Naive B cell (primary cell): ENCODE results near the gene DNAJC12. TPM values are rescaled to one million over a fixed set of nuclear protein-coding genes. Genes with fewer than 3 reads are reported as not detected.
A peak's percentile ranks its signal among the peaks of the same experiment; 100 is the strongest.

Experiments used
- ATAC-seq, 2 donors: fragments of 150-1000 bp; cut with Tn5 transposase; 2 replicates each; pipeline ENCODE4 v1.10.0; 2021; ENCODE audit warnings: low read depth in 2 of 2, mild to moderate bottlenecking in 2 of 2, moderate library complexity in 2 of 2
- DNase-seq: peaks from one replicate; pipeline ENCODE4 v3.0.0; 2022
- H3K27ac Mint-ChIP-seq, 6 donors: one replicate each; pipeline ENCODE4 v1.8.0; 2020 to 2022; ENCODE audit warnings: mild to moderate bottlenecking in 6 of 6, mixed read lengths in 6 of 6, moderate library complexity in 5 of 6, inconsistent platforms in 2 of 6
- H3K27me3 Mint-ChIP-seq, 3 donors: one replicate each; pipeline ENCODE4 v1.8.0; 2021 to 2022; ENCODE audit warnings: mixed read lengths in 3 of 3, mild to moderate bottlenecking in 1 of 3
- H3K36me3 Mint-ChIP-seq, 2 donors: one replicate each; pipeline ENCODE4 v1.8.0; 2020 to 2022; ENCODE audit warnings: mixed read lengths in 2 of 2, inconsistent platforms in 1 of 2, mild to moderate bottlenecking in 1 of 2
- H3K4me1 Mint-ChIP-seq, 3 donors: one replicate each; pipeline ENCODE4 v1.8.0; 2020 to 2022; ENCODE audit warnings: mixed read lengths in 3 of 3, inconsistent platforms in 1 of 3, mild to moderate bottlenecking in 1 of 3, moderate library complexity in 1 of 3
- H3K4me3 Mint-ChIP-seq, 8 donors: one replicate each; pipeline ENCODE4 v1.8.0; 2020 to 2022; ENCODE audit warnings: mild to moderate bottlenecking in 8 of 8, mixed read lengths in 8 of 8, moderate library complexity in 8 of 8, inconsistent platforms in 2 of 8
- H3K9me3 Mint-ChIP-seq, 7 donors: one replicate each; pipeline ENCODE4 v1.8.0; 2020 to 2022; ENCODE audit warnings: mixed read lengths in 7 of 7, mild to moderate bottlenecking in 5 of 7, inconsistent platforms in 2 of 7, moderate library complexity in 1 of 7
- polyA plus RNA-seq, 6 donors: library from polyadenylated mRNA; unstranded; fragments of 300-500 nt; fragmentation: Illumina TruSeq; gene quantifications; one replicate each; pipeline ENCODE4 v1.2.3, GENCODE V29; 2021; ENCODE audit warnings: low read depth in 6 of 6

DNAJC12 gene
- polyA plus RNA-seq, 6 donors from 2014 or later: 0.70 TPM; not detected in 5

DNA sequence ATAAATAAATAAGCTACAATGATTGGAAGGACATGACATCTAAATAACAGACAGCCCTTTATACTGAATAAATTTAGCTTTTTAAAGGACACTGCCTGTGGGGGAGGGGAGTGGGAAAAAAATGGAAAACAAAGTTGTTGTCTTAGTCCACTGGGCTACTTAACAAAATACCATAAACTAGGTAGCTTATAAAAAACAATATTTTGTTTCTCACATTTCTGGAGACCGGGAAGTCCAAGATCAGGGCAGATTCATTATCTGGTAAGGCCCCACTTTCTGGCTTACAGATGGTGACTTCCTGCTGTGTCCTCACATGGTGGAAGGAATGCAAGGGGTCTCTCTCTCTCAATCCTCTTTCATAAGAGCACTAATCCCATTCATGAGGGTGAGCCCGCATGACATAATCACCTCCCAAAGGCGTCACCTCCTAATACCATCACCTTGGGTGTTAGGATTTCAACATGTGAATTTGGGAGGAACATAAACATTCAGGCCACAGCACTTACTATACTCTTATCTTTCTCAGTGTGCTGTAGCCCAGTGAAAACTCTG is 43.0 kb downstream of the DNAJC12 start:
- H3K36me3 Mint-ChIP-seq: peaks cover 0 to 4% of the 10 kb centered on the region in 2 donors
- H3K4me3 Mint-ChIP-seq: no peak overlapping the region
- no peak for DNase-seq
- no peak for ATAC-seq
- no peak overlapping the region for H3K27ac Mint-ChIP-seq
- no peaks in the 10 kb centered on the region for H3K27me3 Mint-ChIP-seq
- no peaks in the 10 kb centered on the region for H3K9me3 Mint-ChIP-seq
- no peaks in the 10 kb centered on the region for H3K4me1 Mint-ChIP-seq

DNA sequence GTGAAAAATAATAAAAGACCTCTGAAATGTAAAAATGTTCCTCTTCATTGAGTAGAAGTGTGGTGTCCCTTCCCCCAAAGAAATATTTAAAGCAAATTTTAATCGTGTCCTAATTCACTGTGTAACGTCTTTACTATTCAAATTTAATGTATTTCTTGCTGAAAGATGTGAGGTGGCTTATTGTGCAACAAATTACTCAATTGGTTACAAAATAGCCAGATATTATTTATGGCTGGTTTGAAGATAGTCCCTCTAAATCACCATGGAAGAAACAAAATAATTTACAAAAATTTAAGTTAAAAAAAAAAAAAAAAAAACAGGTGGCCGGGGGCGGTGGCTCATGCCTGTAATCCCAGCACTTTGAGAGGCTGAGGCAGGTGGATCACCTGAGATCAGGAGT is 43.7 kb downstream of the DNAJC12 start:
- H3K9me3 Mint-ChIP-seq: no peaks in the 10 kb centered on the region
- no peaks in the 10 kb centered on the region for H3K27me3 Mint-ChIP-seq
- ATAC-seq (no peak), DNase-seq (no peak)
- no peaks in the 10 kb centered on the region for H3K4me1 Mint-ChIP-seq
- H3K36me3 Mint-ChIP-seq: peaks cover 0 to 4% of the 10 kb centered on the region in 2 donors
- H3K27ac Mint-ChIP-seq: no peak overlapping the region
- no peak overlapping the region for H3K4me3 Mint-ChIP-seq

DNA sequence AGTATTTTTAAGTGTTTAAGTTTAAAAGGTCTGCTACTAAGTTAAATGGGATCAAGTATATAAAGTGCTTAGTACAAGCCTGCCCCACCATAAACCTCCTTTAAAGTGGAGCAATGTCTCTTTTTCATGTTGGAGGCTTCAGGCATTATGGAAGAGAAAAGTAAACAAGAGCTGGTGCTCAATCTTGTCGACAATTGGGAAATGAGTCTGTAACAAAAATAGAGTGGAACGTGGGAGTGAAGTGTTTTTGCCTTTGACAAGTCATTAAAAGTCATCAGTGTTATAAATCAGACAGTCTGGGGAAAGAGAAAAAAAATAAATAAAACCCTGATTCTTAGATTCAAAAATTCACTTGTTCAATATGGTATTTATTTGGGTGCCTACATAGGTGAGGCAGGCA is 44.7 kb downstream of the DNAJC12 start:
- no peak overlapping the region for H3K4me3 Mint-ChIP-seq
- ATAC-seq (no peak), DNase-seq (no peak)
- peaks cover 0 to 2% (median 0%) of the 10 kb centered on the region in 7 donors for H3K9me3 Mint-ChIP-seq
- peaks cover 3 to 4% (median 3%) of the 10 kb centered on the region in 3 donors for H3K4me1 Mint-ChIP-seq
- peaks cover 0 to 5% (median 4%) of the 10 kb centered on the region in 3 donors for H3K27me3 Mint-ChIP-seq
- H3K27ac Mint-ChIP-seq: no peak overlapping the region
- H3K36me3 Mint-ChIP-seq: peaks cover 0 to 4% of the 10 kb centered on the region in 2 donors

DNA sequence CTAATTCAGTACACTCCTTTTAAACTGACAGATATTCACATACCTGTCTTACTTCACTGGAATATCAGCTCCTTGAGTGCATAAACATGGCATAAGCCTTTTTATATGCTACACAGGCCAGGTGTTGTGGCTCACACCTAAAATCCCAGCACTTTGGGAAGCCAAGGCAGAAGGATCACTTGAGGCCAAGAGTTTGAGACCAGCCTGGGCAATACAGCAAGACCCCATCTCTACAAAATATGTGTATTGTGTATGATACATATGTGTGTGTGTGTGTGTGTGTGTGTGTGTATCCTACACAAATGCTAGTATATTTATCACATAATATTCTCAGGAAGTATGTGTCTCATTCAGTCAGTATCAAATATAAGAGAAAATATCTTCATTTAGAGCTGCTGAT is 45.3 kb downstream of the DNAJC12 start:
- Mint-ChIP-seq H3K4me1 (peaks cover 6 to 7% (median 6%) of the 10 kb centered on the region in 3 donors), H3K27ac (no peak overlapping the region), H3K36me3 (peaks cover 0 to 4% of the 10 kb centered on the region in 2 donors), H3K27me3 (peaks cover 0 to 7% (median 6%) of the 10 kb centered on the region in 3 donors), H3K4me3 (no peak overlapping the region), H3K9me3 (peaks cover 0 to 2% (median 0%) of the 10 kb centered on the region in 7 donors)
- no peak for ATAC-seq
- no peak for DNase-seq

DNA sequence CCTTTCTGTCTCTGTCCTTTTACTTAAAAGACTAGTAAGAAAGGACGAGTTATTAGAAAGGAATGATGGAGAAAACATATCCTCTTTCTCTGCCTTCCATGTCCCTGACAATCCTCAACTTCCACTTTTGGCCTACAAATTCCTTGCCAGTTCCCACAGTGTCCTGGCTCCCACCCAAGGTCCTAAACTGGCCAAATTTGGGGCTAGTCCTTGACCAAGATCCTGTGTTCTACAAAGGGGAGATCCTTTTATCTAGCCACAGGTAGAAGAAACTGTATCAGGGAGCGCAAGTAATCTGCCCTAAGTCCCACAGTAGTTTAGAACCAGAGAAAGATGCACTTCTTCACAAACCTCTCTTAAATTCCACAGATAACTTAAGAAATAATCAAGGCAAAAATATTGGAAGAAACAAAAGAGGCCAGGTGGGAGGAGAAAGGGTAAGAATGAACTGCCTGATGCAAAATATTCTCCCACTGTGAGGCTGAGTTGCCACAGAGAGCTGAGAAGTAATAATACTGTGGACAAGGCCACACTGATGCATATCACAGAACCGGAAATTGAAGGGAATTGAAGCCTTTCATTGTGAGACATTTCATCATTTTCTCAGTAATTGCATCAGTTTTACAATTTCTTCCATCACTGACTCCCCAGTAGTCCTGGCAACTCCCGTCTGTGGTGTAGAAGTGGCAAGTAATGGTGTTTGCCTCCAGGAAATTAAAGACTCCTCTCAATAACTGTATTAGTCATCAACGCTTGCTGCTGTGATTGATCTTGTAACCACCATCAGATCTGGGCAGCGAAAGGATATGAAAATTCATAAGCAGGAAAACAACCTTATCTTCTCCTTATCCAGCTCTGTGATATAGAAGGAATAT is 47.2 kb downstream of the DNAJC12 start:
- Mint-ChIP-seq H3K27ac (no peak overlapping the region), H3K9me3 (peaks cover 0 to 2% (median 0%) of the 10 kb centered on the region in 7 donors), H3K4me3 (no peak overlapping the region), H3K36me3 (peaks cover 0 to 4% of the 10 kb centered on the region in 2 donors), H3K4me1 (peaks cover 6 to 7% (median 6%) of the 10 kb centered on the region in 3 donors), H3K27me3 (peaks cover 0 to 7% (median 6%) of the 10 kb centered on the region in 3 donors)
- no peak for ATAC-seq
- no peak for DNase-seq

DNA sequence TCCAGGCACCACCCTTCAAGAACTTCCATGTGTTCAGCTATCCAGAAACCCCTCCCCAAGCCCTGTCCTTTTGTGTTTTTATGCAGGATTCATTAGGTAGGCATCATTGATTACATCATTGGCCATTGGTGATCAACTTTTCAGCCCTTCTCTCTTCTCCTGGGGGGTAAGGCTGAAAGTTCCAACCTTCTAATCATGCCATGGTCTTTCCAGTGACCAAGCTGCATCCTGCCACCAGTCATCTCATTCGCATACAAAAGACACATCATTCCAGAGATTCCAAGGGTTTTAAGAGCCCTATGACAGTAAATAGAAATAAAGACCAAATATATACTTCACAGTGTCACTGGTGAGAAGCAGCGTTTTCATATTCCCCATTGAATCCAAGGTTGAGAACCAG is 48.2 kb downstream of the DNAJC12 start:
- Mint-ChIP-seq H3K4me3 (no peak overlapping the region), H3K4me1 (peaks cover 10 to 13% (median 12%) of the 10 kb centered on the region in 3 donors), H3K9me3 (peaks cover 0 to 2% (median 0%) of the 10 kb centered on the region in 7 donors), H3K27ac (no peak overlapping the region), H3K36me3 (peaks cover 0 to 4% of the 10 kb centered on the region in 2 donors), H3K27me3 (peaks cover 0 to 7% (median 6%) of the 10 kb centered on the region in 3 donors)
- ATAC-seq (no peak), DNase-seq (no peak)

DNA sequence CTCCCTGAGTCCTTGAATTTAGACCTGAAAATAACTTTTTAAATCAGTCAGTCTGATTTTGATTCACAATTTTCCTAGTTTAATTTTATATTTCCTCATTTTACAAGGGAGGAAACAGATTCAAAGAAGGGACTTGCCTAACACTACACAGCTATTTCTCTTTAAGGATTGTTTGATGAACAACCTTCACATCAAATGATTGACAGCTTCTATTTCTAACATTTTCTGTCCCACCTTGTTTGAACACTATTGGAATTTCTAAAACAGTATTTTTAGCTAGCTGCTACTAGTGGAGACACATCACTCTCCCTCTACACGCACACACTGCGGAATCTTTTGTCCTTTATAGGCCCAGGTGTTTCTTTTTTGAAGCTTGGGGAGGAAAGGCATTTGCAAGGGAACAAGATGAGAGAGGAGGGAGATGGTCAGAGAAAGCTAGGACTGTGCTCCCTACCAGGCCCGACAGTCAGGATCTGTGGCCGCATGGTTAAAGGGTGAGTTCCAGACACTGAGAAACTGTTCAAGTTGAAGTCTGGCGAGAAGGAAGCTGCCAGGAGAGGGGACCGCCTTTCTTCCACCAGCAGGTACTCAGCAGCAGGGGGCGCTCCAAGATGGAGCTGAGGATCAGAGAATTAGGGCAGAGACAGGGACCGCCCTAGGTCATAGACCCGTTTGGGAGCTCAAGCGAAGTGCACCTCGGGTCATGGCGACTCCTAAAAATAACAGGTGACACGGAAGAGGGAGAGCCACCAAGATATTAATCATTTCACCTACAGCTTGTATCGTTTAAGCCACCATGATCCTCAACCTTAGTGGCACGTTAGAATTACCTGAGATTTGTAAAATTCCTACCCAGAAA is 49.7 kb downstream of the DNAJC12 start:
- peak overlapping the region in 2 of 6 donors; percentile 16 to 40 for H3K27ac Mint-ChIP-seq
- peak; percentile 38 for DNase-seq
- H3K4me1 Mint-ChIP-seq: peaks cover 20 to 28% (median 27%) of the 10 kb centered on the region in 3 donors
- H3K27me3 Mint-ChIP-seq: peaks cover 0 to 7% (median 6%) of the 10 kb centered on the region in 3 donors
- H3K9me3 Mint-ChIP-seq: peaks cover 0 to 2% (median 0%) of the 10 kb centered on the region in 7 donors
- peaks cover 0 to 4% of the 10 kb centered on the region in 2 donors for H3K36me3 Mint-ChIP-seq
- peak; percentile 67 for ATAC-seq
- H3K4me3 Mint-ChIP-seq: peak overlapping the region in 4 of 8 donors; percentile 1 to 44 (median 24)

DNA sequence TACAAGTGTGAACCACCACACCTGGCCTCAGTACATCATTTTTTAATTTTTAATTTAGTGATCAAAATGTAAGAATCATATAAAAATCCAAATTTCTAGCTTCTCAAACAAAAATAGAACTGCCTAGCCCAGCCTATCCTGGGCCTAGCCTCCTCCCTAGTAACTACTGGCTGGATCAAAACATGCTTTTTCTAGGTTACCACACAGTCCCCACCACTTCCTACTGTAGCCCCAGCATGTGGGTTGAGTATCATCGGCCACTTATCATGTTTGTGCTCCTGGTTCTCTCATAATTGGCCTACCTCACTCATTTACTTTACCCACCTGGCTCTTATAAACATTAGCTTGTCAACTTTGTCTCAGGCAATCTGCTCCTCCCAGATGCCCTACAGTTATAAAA is 52.9 kb downstream of the DNAJC12 start:
- DNase-seq (no peak), ATAC-seq (no peak)
- Mint-ChIP-seq H3K27ac (peak overlapping the region in 4 of 6 donors; percentile 47 to 98 (median 94)), H3K9me3 (peaks cover 0 to 2% (median 0%) of the 10 kb centered on the region in 7 donors), H3K4me3 (peak overlapping the region in 2 of 8 donors; percentile 1 to 22), H3K4me1 (peaks cover 27 to 44% (median 37%) of the 10 kb centered on the region in 3 donors), H3K36me3 (no peaks in the 10 kb centered on the region), H3K27me3 (peaks cover 0 to 7% (median 6%) of the 10 kb centered on the region in 3 donors)

DNA sequence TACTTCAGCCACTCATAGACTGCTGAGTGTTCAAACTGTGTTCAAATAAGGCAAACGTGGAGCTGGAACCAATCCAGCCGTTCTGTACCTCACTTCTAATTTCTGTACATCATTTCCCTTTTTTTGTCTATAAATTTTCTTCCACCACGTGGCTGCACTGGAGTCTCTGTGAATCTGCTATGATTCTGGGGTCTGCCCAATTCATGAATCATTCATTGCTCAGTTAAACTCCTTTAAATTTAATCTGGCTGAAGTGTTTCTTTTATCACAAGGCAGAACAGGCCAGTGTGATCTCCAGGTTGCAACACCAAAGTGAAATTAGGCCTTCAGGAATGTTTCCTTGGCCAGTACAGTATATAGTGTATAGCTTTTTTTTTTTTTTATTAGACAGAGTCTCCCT is 53.5 kb downstream of the DNAJC12 start:
- Mint-ChIP-seq H3K4me3 (peak overlapping the region in 3 of 8 donors; percentile 52 to 88 (median 85)), H3K27me3 (peaks cover 0 to 7% (median 6%) of the 10 kb centered on the region in 3 donors), H3K27ac (peak overlapping the region; percentile 67 to 94 (median 86)), H3K4me1 (peaks cover 32 to 50% (median 43%) of the 10 kb centered on the region in 3 donors), H3K36me3 (no peaks in the 10 kb centered on the region), H3K9me3 (peaks cover 0 to 2% (median 0%) of the 10 kb centered on the region in 7 donors)
- no peak for DNase-seq
- no peak for ATAC-seq

DNA sequence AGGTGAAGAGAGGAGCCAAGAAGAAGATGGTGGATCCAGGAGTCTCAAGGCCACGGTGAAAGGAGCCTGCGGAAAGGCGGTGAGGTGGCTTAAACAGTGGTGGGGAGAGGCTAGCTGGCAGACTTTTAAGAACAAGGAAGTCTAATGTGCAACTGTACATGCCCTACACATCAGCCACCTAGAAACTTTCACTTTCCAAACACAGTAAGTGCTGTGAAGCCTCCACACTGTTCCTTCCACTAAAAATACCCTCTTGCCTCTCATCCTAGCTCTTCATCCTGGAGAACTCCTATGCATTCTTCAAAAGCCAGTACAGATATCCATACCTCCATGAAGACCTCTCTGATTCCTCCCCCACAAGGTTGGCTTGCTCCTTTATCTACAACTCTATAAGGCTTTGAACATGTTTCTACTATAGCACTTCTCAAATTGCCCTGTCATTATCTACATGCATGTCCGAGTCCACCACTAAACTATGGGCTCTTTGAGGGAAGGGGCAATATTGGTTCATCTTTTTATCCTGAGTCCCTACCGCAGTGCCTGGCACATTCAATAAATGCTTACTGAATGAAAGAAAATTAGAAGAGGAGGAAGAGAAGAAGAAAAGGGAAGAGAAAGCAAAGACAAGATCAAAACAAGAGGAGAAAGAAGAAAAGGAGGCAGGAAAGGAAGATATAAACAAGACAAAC is 54.2 kb downstream of the DNAJC12 start:
- Mint-ChIP-seq H3K4me3 (peak overlapping the region; percentile 2 to 88 (median 66)), H3K9me3 (peaks cover 0 to 2% (median 0%) of the 10 kb centered on the region in 7 donors), H3K27ac (peak overlapping the region; percentile 67 to 93 (median 85)), H3K36me3 (no peaks in the 10 kb centered on the region), H3K4me1 (peaks cover 32 to 53% (median 42%) of the 10 kb centered on the region in 3 donors), H3K27me3 (peaks cover 0 to 6% (median 6%) of the 10 kb centered on the region in 3 donors)
- ATAC-seq (peak; percentile 55 to 61), DNase-seq (no peak)

DNA sequence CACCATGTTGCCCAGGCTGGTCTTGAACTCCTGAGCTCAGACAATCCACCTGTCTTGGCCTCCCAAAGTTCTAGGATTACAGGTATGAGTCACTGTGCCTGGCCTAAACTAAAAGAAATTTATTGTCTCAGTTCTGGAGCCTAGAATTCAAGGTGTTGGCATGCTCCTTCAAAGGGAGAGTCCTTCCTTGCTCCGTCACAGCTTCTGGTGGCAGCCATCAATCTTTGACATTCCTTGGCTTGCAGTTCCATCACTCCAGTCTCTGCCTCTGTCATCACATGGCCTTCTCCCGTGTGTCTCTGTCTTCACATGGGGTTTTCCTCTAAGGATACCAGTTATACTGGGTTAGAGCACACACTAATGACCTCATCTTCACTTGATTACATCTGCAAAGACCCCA is 55.5 kb downstream of the DNAJC12 start:
- Mint-ChIP-seq H3K9me3 (no peaks in the 10 kb centered on the region), H3K27ac (peak overlapping the region in 4 of 6 donors; percentile 15 to 93 (median 70)), H3K4me1 (peaks cover 25 to 47% (median 35%) of the 10 kb centered on the region in 3 donors), H3K27me3 (no peaks in the 10 kb centered on the region), H3K4me3 (peak overlapping the region in 1 of 8 donors; percentile 85), H3K36me3 (no peaks in the 10 kb centered on the region)
- no peak for ATAC-seq
- DNase-seq: no peak

DNA sequence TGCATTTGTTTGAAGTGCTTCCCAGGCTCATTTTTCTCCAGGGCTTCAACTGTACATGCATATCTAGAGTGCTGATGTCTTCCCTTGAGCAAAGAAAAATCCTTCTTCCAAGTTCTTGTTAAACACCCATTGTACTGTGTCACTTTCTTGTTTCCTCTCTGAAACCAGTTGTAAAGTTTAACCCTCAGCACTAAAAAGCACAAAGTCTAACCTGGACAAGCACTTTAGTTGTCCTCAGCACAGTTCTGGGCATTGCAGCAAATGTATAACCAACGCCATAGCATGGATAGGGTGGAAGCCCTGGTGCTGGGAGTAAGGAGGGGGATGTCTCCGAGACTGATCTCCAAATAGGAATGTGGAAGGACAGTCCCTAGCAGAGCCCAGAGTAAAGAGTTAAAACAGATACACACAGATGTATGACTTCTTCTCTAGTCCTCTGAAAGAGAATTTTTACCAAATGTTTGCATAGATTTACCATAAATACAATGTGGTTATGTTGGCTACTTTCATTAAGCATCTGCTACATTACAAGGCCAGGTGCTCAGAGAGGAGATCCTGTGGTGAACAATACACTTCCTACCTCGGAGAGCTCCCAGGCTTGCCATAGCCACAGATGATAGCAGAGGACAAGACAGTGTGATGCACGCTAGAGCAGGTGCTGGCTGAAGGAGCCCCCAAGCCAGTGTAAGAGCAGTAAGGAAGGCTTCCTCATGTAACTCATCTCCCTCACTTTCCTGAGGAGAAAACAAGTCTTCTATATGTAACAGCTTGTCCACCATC is 57.0 kb downstream of the DNAJC12 start:
- ATAC-seq (no peak), DNase-seq (no peak)
- Mint-ChIP-seq H3K9me3 (no peaks in the 10 kb centered on the region), H3K4me1 (peaks cover 25 to 47% (median 35%) of the 10 kb centered on the region in 3 donors), H3K36me3 (no peaks in the 10 kb centered on the region), H3K27ac (peak overlapping the region in 2 of 6 donors; percentile 23 to 26), H3K27me3 (no peaks in the 10 kb centered on the region), H3K4me3 (peak overlapping the region in 1 of 8 donors; percentile 14)
